Stimulated activated CD8-positive, alpha-beta memory T cell treated with anti-CD3 and anti-CD28 coated beads, Interleukin-15, amount 100 ng/mL, for 4 hours (primary cell): ENCODE data around the gene IDH2.
A peak's percentile ranks its signal among the peaks of the same experiment; 100 is the strongest.

Experiments
- DNase-seq, 2 donors: peaks; one replicate each; pipeline ENCODE4 v3.0.0-alpha.2; 2020; ENCODE audit warnings: low read depth in 2 of 2

IDH2 gene

DNA sequence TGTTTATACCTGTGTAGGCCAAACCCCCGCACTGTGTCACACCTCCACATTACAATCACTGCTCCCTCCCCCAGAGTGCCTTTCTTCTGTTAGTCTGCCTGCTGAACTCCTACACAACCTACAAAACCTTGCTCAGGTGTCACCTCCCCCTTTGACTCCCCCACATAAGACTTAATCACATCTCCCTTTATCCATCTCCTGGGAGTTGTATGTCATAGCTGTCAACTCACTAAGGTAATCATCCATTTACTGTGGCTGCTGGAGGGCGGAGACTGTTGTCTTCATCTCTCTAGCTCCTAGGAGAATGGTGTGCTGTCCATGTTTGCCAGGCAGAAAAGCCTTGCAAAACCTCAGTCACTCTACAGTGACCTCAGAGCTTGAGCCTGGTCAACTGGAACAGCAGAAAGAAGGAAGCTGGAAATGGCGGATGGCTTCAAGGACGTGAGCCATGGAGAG, 57.3 kb downstream of the IDH2 start:
- no peak for DNase-seq

DNA sequence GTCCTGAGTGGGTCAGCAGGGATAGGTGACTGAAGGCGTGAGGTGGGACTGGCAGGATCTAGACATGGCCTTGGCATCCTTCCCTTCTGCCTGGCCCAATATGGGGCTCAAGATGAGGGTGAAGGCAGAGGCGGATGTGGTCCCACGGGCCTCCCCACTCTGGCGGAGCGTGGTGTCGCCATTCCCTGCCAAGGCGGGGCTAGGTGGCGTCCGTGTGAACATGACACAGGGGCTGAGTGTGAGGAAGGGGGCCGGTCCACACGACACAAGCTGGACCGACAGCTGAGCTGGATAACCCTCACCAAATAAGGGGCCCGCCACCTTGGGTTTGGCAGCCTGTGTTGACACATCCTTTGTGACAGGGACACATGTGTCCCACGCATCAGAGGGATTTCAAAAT, 58.1 kb downstream of the IDH2 start:
- no peak for DNase-seq

DNA sequence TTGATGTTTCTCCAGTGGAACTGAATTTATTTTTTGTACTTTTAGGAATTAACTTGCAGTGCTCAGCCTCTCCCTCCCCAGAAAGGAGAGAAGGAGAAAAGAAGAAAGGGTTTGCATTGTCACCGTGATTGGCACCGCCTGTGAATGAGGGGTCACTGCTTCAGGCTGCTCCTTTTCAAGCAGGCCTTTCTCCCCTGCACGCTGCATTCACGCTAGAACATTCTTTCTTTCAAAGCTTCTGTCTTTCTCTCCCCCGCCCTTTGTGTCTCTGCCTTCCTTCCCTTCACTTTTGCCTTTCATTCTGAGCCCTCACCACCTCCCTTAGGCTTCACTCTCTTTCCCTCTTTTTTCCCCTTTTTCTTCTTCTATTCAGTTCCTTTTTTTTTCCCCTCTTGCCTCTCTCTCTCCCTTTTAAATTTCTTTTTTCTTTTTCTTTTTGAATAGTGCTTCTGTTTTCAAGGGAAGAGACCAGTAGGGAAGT, 58.7 kb downstream of the IDH2 start:
- DNase-seq: no peak

DNA sequence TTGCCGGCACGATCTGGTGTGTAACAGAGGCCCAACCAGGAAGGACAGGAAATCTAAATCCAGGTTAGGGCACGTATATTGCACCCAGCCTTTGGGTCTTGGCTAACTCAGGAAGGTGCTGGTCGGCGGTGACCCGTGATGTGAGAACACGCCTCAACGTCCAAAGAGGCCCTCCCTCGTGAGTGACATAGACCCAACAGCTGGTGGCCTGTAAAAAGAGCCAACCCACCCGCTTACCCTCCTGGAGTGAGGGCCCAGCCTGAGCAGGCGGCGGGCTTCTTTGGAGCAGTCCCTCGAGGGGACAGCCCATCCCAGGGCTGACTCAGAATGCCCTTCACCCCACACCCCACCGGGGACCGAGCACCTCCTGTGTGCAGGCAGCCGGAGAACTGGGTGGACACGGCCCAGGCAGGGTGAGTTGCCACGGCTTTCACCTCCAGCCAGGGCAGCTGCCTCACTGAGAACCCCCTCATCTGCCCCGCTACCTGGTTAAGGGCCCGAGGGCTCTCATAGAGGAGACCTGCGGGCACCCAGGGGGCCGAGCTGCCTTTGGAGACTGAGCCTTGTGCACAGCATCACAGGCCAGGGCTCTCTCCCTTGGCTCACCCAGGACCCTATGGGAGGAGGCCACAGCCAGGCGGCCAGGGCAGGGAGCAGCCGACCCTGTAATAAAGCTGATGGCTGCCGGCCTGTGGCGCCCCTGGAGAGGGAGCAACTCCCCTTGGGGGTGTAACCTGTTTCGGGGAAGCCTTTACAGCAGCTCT, 59.3 kb downstream of the IDH2 start:
- no peak for DNase-seq

DNA sequence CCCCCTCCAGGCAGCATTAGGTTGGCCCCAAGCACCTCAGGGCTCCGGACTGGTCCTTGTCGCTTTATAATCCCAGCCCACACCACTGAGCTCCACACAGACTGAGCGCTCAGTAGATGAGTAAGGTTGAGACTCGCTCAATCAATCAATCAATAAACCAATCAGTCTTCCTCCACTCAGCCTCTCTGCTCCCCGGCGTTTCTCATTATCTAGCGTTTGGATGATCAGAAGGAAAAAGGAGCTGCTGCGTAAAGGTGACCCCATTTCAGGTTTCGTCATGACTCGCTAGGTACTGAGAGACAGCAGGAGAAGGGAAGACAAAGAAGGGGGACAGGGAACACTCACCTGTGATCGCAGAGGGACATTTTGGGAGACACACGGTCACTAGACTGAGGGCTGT, 59.9 kb downstream of the IDH2 start:
- DNase-seq: no peak

DNA sequence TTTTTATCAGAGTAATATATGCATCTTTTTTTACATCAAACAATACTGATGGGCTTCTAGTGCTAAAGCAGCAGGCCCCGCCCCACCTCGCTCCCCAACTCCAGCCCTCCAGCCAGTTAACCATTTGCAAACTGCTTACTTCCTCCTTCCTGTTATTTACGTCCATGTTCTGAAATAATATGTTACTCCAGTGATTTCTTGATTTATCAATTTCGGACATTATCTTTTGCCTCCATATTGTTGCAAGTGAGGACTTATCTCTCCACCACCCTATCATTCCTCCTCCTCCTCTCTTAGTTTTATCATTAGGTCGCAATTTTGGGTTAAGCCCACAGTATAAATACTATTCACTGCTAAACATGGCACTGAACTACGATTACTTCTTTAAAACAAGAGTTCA, 61.6 kb downstream of the IDH2 start:
- DNase-seq: no peak

DNA sequence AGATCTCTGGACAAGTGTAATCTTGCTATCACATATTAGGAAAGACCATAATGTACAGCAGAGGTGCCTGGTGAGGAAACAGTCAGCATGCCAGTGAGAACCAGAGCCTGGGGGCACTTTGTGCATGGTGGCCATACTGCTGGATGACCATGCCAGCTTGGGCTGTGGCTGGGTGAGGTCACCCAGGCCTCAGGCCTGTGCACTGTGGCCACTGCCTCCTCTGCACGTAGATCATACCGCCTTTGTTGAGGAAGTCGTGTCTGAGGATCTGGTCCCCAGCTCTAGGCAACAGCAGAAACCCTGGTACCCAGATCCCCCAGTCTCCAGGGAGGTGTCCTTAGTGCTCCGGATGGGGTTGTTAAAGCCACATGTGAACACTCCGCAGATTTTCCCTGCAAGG, 62.3 kb downstream of the IDH2 start:
- DNase-seq: no peak

DNA sequence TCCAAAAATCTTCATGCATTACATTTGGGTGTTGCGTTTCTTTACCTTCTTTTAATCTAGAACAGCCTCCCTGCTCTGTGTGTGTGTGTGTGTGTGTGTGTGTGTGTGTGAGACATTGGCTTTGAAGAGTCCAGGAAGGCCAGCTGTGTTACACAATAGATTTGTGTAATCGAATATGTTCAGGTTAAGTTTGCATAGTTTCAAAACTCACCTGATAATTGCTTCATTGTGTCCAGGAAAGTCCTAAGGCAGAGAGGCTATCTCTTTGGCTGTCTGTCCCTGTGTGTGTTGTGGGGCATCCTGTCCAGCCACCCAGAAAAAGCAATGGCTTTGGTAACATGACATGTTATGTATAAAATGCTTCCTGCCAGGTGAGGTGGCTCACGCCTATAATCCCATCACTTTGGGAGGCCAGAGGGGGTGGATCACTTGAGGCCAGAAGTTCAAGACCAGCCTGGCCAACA, 63.6 kb downstream of the IDH2 start:
- no peak for DNase-seq

DNA sequence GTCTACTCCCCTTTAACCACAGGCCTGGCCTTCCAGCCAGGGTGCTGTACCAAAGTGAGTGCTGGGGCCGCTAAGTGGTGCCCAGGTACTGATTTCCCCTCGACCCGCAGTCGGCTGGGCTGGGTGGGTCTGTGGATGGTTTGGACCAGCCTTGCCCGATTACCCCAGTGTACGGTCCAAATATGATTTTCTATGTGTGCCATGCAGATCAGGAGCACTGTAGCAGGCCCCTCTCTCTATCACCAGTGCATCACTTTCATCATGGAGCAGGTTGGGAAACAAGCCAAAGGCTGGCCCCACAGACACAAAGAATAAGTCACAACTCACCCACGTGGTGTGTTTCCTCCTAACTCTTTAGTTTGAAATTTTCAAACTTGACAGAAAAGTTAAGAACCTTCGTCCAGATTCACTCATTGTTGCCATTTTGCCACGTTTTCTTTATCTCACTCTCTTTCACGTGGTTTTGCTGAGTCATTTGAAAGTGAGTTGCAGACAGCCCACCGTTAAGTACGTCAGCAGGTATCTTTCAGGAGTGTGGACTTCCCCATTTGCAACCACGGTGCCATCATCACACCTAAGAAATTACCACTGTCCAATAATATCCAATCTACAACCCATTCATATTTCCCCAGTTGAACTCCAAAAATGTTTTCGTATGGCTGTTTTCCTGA, 64.2 kb downstream of the IDH2 start:
- peak in 1 of 2 donors; percentile 31 for DNase-seq

DNA sequence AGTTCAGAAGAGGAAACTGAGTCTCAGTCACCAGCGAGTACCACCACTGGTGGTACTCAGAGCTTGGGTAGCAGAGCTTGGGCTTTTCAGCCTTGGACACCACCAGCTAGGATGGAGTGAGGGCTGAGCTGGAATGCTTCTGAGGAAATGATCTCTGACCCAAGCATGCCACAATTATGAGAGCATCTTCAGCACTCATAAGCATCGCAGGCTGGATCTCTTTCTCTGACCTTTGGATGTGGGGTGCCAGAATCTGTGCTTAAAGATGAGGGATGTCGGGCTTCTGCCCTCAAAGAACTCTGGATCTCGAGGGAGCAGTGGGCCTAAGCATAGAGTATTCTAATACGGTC, 64.8 kb downstream of the IDH2 start:
- no peak for DNase-seq

DNA sequence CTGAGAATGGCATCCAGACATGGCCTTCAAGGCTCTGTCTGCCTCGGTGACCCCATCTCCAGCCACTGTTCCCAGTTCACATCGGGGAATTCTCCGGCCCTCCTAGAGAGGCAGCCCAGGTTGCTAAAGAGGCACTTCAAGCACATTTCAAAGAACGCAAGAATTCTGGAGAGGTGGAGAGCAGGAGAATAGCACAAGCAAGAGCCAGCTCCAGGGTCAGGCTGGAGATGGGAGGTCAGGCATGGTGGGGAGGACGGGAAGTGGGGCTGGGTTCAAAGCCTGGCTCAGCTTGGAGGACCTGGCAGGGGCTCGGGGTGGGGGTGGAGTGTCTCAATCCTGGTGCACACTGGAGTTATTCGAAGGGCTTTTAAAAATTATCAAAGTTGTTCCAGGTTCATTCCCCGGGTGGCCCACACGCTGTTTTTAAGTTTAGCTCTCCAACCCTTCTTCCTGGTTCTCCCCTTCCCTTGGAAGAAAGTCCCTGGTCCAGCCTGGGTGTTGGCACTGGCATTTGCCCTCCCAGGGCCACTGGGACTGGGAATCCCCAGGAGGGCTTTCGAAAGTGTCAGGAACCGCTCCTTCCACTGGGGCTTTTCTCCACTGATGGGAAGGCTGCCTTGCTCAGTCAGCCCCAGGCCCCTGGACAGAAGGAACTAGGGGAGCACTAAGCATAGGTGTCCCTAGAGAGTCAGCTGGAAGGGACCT, 65.3 kb downstream of the IDH2 start:
- no peak for DNase-seq

DNA sequence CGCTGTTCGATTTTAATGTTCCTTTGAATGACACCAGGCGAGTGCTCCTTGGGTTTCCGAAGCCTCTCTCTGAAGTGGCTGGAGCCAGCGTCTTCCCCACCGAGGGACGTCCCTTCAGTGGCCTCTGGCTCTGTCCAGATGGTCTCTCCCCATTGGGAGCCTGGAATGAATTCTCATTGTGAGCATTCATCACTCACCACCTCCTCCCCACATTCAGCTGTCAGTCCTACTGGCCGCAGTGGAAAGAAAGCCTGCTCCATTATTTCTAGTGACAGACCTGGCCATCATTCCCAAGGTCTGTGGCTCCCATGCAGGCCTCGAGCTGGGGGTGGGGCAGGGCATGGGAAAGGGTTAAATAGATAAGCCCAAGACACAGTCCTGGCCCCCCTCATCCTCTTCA, 65.9 kb downstream of the IDH2 start:
- no peak for DNase-seq

DNA sequence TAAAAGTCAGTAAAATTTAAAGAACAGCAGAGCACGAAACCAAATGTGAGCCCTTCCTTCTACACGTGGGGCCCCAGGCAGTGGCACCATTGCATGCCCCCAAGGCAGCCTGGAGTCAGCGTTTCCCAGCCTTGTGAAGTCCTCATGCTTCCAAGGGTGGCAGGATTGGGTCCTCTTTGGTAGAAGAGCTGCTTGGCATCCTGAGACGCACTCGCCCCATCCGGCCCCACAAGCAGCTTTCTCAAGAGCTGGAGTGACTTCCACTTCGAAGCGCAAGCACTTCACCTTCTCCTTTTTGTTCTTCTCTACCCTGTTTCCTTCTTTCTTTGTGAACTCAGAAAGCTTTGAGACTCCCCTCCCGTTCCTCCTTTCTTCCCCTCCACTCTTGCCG, 66.4 kb downstream of the IDH2 start:
- DNase-seq: no peak

DNA sequence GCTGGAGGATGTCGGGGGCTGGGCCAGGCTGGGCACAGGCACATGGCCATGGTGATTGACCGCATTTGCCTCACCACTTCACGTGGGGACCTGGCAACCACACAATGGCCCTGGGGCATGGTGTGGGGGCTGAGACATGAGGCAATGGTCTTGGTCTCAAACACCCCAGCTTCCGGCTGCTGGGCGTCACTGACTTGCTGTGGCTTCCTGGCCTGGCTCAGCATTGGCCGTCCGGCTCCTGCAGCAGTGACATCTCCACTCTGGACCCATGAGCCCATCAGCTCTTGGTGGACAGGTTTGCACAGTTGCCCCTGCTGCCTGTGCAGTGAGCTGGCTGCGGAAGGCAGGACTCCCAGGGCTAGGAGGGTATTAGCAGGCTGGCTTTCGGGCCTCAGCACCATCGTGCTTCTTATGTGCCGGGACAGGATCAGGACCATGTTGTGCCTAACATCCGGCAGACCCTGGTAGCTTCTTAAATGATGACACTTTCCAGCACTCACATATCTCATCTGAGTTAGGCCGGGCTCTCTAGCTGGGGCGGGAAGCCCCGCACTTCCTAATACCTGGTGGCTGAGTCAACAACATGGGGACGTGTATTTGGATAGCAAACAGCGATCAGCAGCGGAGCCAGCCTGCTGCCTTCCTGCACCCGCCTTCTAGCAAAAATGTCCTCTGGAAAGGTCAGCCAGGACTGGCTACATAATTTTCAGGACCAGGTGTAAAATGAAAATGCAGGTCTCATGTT, 67.0 kb downstream of the IDH2 start:
- peak in 1 of 2 donors; percentile 10 for DNase-seq

DNA sequence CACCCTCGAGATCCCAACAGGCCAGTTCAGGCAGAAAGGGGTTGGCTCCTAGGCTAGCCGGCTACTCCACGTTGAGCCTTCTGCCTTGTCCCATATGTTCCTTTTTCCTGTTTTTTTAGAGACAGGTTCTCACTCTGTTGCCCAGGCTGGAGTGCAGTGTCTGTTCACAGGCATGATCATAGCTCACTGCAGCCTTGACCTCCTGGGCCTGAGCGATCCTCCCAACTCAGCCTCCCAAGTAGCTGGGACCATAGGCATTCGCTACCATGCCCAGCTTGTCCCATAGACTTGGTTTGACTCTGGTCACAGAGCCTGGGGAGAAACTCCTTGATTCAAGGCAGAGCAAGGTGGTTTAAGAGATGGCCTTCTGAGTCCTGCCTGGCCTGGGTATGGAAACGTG, 68.8 kb downstream of the IDH2 start:
- DNase-seq: no peak
